Posterior vena cava (tissue), 2 donors: ENCODE results near the gene VAV2. TPM values are rescaled to one million over a fixed set of nuclear protein-coding genes. Genes with fewer than 3 reads are reported as not detected.

ENCODE experiments used
- DNase-seq: peaks from one replicate; pipeline ENCODE4 v3.0.0-alpha.2; 2020; ENCODE audit warnings: low spot score
- intact Hi-C, 2 donors: fragments of 100-400 bp; cut with DNase I; formaldehyde crosslinking; loops; one replicate each; pipeline versions ENCODE4 v1.14.1 to v1.14.2; 2022 to 2023
- total RNA-seq, 2 donors: library from RNA; stranded (reverse); fragmentation: NEBNext Ultra II Directional; extraction: Animal tissue kit (Norgen Biotek cat#: 25700); gene quantifications; one replicate each; pipeline ENCODE4 v1.2.1, GENCODE V29; 2021
- donor health status: DM: yes; HTN: yes; CAD: no.
- donor health status: DM: yes; HTN: yes; CAD: no.

VAV2 gene
- total RNA-seq, 2 donors from 2014 or later: 12.9 to 17.9 TPM

GRCh38 chr9:133826289-133827085 lies 165.6 kb downstream of the VAV2 start:
- intact Hi-C loops: no loop called here
- no peak for DNase-seq

- no peak for DNase-seq
- intact Hi-C loops: no loop called here
These were observed 166.4 kb downstream of the VAV2 start for GRCh38 chr9:133825555-133826218.

GRCh38 chr9:133824802-133825186 lies 167.3 kb downstream of the VAV2 start:
- intact Hi-C loops: no loop called here

GRCh38 chr9:133824106-133824801 lies 167.9 kb downstream of the VAV2 start:
- intact Hi-C loops: no loop called here
- no peak for DNase-seq

More at GRCh38 chr9:133824802-133825186, 167.3 kb downstream of the VAV2 start:
- DNase-seq: no peak

GRCh38 chr9:133823189-133824105 lies 168.7 kb downstream of the VAV2 start:
- intact Hi-C loops: no loop called here
- no peak for DNase-seq

GRCh38 chr9:133822430-133823065 lies 169.6 kb downstream of the VAV2 start:
- no peak for DNase-seq
- intact Hi-C loops: no loop called here

GRCh38 chr9:133821601-133822429 lies 170.3 kb downstream of the VAV2 start:
- intact Hi-C loops: no loop called here
- DNase-seq: no peak

- intact Hi-C loops: no loop called here
These were observed 172.2 kb downstream of the VAV2 start for GRCh38 chr9:133819923-133820322.

GRCh38 chr9:133818444-133818843 lies 173.7 kb downstream of the VAV2 start:
- intact Hi-C loops: no loop called here
- DNase-seq: no peak

More at GRCh38 chr9:133819923-133820322, 172.2 kb downstream of the VAV2 start:
- no peak for DNase-seq

GRCh38 chr9:133815781-133816180 lies 176.3 kb downstream of the VAV2 start:
- intact Hi-C loops: no loop called here
- DNase-seq: no peak

GRCh38 chr9:133814586-133815208 lies 177.4 kb downstream of the VAV2 start:
- intact Hi-C loops: no loop called here
- no peak for DNase-seq

- intact Hi-C loops: no loop called here
These were observed 178.2 kb downstream of the VAV2 start for GRCh38 chr9:133813749-133814585.

GRCh38 chr9:133812941-133813748 lies 179.0 kb downstream of the VAV2 start:
- intact Hi-C loops: no loop called here
- no peak for DNase-seq

More at GRCh38 chr9:133813749-133814585, 178.2 kb downstream of the VAV2 start:
- no peak for DNase-seq

GRCh38 chr9:133812077-133812868 lies 179.9 kb downstream of the VAV2 start:
- DNase-seq: no peak
- intact Hi-C loops: no loop called here

GRCh38 chr9:133811471-133811870 lies 180.7 kb downstream of the VAV2 start:
- intact Hi-C loops: no loop called here
- DNase-seq: no peak
